Activated naive CD4-positive, alpha-beta T cell treated with anti-CD3 and anti-CD28 coated beads, Interleukin-2, amount 50 U/mL, for 72 hours (primary cell): Measurements from ENCODE around the gene PLAAT4. TPM values are rescaled to one million over a fixed set of nuclear protein-coding genes. Genes with fewer than 3 reads are reported as not detected.

ENCODE experiments used
- ATAC-seq, 2 donors: fragments of 150-1000 bp; cut with Tn5 transposase; 2 replicates each; pipeline ENCODE4 v1.10.0; 2021; ENCODE audit warnings: mild to moderate bottlenecking in 2 of 2, moderate library complexity in 2 of 2
- DNase-seq, 2 donors: peaks; one replicate each; pipeline ENCODE4 v3.0.0; 2021 to 2022; ENCODE audit warnings: low spot score in 2 of 2
- H3K27ac Mint-ChIP-seq, 2 donors: one replicate each; pipeline ENCODE4 v1.8.0; 2022; ENCODE audit warnings: mild to moderate bottlenecking in 2 of 2, mixed read lengths in 2 of 2
- H3K36me3 Mint-ChIP-seq, 2 donors: one replicate each; pipeline ENCODE4 v1.8.0; 2022; ENCODE audit warnings: mixed read lengths in 2 of 2
- H3K9me3 Mint-ChIP-seq, 2 donors: one replicate each; pipeline ENCODE4 v1.8.0; 2022; ENCODE audit warnings: mixed read lengths in 2 of 2
- total RNA-seq, 2 donors: library from RNA; stranded (reverse); gene quantifications; one replicate each; pipeline ENCODE4 v1.2.3, GENCODE V29; 2022

Gene PLAAT4
- total RNA-seq, 2 donors from 2014 or later, result 11.6 to 34.1 TPM

DNA sequence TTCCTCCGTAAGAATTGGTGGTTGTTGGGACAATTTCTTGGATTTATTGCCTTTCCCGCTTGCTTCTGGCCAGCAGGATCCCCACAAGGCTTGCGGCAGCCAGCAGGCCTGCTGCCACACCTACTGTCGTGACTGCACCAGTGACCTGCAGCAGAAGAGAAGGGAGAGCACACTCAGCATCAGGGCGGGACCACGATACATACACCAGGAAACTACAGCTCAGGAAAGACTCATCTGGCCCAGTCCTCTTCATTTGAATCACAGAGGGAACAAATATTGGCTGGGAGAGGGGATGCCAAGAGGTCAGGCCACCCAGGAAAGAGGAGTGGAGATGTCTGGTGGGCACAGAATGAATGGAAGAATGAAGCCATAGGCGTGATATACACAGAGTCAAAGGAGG is 16.3 kb downstream of the PLAAT4 start:
- no peak for ATAC-seq
- DNase-seq, result no peak
- no peaks in the 10 kb centered on the region for H3K9me3 Mint-ChIP-seq
- H3K27ac Mint-ChIP-seq, result peak overlapping the region; percentile 85 to 90
- H3K36me3 Mint-ChIP-seq, result no peaks in the 10 kb centered on the region

DNA sequence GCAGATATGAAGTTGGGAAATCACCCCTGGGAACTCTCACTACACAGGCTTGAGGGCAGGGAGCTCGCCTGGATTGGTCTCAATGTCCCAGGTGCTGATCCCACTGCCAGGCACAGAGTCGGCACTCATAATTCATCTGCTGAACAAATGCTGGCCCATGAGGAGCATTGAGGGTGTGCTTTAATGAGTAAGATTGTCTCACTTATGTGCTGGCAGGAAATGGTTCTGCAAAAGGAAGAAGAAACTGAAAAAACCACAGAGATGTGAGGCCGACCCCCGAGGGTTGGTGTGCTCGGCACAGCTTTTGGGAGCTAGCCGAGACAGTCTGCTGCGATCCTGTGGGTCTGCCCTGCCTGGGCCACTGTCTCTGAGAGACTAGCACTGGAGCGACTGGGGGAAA is 17.2 kb downstream of the PLAAT4 start:
- DNase-seq, result peak in 1 of 2 donors; percentile 47
- ATAC-seq, result peak; percentile 88 to 94
- no peaks in the 10 kb centered on the region for H3K36me3 Mint-ChIP-seq
- H3K9me3 Mint-ChIP-seq, result no peaks in the 10 kb centered on the region
- peak overlapping the region; percentile 85 to 96 for H3K27ac Mint-ChIP-seq

DNA sequence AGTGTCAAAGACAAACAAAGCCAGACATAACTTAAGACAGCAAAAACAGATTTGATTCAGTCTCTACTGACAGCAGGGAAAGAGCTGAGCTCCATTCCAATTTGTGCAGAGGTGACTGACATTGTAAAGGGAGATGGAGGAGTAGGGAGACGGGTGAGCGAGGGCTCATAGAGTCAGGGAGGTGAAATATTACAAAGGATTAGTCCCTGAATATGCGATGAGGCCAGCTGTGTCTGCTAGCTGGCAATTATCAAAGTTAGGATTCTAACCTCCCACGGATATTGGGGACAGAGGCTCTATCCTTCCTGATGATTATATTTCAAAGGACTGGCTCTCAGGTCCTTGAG is 18.2 kb downstream of the PLAAT4 start:
- DNase-seq (no peak), ATAC-seq (no peak)
- Mint-ChIP-seq H3K9me3 (no peaks in the 10 kb centered on the region), H3K36me3 (no peaks in the 10 kb centered on the region), H3K27ac (no peak overlapping the region)

DNA sequence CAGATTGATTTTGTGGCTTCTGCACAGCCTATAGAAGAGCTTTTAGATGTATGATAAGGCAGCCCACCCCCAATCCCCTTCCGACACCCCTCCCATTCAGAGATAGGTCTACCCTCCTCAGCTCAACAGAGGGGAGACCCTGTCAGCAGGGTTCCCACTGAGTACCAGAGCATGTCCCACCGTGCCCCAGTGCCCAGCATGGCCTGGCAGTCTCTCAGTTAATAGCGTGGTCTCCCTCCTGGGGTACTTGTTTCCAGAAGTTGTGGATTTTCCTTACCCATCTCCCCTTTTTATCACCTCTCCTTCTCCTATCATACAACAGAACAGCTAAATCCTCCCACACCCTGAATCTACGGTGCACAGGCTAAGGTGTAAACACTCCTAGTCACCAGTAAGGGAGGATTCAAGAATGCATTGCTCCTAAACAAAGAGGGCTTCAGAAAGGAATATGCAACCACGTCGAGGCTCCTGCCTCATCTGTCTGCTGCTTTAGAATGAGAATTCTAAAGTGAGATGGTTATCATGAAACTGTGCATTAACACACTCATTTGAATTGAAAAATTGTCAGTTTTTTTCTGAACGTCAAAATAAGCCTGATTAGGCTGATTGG is 19.9 kb downstream of the PLAAT4 start:
- DNase-seq, result no peak
- no peaks in the 10 kb centered on the region for H3K9me3 Mint-ChIP-seq
- ATAC-seq, result no peak
- no peaks in the 10 kb centered on the region for H3K36me3 Mint-ChIP-seq
- no peak overlapping the region for H3K27ac Mint-ChIP-seq

DNA sequence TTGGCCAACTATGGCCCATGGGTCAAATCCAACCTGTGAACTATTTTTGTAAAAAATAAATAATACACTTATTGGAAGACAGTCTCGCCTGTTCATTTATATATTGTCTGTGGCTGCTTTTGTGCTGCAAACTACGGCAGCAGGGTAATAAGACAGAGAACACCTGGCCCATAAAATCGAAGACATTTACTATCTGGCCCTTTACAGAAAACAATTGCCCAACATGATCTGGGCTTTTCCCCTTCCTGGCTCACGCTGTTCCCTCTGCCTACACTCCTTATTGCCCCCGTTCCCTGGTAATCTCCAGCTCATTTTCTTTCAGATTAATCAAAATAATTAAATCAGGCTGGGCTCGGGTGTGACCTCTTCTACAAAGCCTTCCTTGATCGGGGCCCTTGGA is 21.0 kb downstream of the PLAAT4 start:
- Mint-ChIP-seq H3K36me3 (no peaks in the 10 kb centered on the region), H3K9me3 (no peaks in the 10 kb centered on the region), H3K27ac (no peak overlapping the region)
- ATAC-seq (no peak), DNase-seq (no peak)

DNA sequence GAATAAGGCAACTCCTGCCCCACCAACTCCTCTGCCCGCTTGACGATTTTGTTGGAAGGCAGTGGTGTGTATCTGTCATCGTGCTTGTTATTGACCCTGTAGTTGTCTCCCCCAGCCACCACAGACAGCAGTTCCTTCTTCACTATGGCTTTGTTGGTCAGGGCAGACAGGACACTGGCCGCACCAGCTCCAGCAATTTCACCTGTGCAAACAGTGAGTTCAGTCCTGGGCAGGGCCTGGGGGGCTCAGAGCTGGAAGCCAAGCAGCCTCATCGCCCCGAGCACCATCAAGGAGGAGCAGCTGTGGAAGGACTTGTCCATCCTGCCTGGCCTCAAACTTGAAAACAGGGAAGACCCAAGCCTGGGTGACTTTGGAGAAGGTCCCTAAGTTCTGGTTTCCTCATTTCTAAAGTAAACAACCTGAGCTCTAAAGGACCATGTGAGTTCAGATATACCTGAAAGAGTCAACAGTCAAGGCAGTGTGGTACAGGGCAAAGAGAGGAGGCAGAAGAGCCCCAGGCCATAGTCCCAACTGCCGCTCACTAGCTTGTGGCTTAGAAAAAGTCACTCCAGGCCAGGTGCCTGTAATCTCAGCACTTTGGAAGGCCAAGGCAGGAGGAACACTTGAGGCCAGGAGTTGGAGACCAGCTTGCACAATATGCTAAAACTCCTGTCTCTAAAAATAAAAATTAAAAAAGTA is 22.0 kb downstream of the PLAAT4 start:
- ATAC-seq, result no peak
- no peaks in the 10 kb centered on the region for H3K9me3 Mint-ChIP-seq

DNA sequence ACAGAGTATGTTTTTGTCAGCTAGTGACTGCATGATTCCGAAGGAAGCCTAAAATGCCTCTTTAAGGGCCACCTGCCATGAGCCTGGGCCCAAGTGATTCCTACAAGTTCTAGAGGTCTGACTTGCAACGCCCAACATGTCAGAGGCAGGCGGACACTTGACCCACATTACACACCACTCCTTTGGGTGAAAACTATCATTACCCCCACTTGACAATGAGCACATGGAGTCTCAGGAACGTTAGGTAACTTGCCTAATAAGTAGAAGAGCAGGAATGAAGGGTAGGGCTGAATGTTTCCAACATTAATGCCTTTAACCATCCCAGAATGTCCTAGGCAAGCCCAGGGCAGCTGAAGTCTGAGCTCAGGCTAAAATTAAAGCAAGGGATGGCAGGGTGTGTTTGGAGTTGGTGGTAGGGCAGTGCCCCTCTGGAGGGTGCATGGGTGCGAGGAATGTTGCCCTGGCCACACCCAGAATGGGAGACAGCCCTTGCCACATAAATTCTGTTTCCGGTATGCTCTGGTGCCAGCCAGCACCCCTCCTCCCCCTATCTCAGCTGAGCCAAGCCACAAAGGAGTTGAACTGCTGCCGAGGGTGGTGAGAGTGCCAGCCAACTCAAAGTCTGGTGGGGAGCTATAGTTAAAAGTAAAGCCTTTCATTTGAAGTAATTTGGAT is 24.0 kb downstream of the PLAAT4 start:
- H3K27ac Mint-ChIP-seq, result no peak overlapping the region
- ATAC-seq, result no peak
- DNase-seq, result no peak
- H3K36me3 Mint-ChIP-seq, result no peaks in the 10 kb centered on the region
- H3K9me3 Mint-ChIP-seq, result no peaks in the 10 kb centered on the region

More for the DNA sequence above, 22.0 kb downstream of the PLAAT4 start:
- Mint-ChIP-seq H3K27ac (no peak overlapping the region), H3K36me3 (no peaks in the 10 kb centered on the region)
- no peak for DNase-seq

DNA sequence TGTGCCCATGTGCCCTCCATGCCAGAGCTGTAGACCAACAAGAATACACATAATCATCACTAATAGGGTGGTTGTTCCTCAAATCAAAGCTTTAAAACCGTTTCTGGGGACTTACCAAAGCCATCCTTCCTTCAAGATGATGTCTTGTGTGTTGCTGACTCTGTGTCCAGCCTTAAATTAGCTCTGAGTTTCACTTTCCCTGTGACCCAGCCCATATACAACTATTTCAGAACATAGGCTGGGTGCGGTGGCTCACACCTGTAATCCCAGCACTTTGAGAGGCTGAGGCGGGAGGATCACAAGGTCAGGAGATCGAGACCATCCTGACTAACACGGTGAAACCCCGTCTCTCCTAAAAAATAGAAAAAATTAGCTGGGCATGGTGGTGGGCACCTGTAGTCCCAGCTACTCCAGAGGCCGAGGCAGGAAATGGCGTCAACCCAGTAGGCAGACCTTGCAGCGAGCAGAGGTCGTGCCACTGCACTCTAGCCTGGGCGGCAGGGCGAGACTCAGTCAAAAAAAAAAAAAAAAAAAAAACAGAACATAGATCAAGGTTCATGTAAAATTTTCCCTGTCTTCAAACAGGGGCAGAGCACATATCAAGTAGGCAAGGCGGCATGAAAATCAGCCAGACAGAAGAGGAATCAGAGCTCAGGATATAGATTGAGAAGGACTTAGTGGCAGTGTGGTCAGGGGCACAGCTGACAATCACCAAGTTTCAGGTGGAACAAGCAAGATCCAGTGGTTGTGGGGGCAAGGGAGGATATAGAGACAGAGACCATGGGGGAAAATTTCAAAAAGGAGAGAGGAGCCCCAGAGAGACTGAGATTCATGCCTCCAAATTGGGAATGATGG is 26.8 kb downstream of the PLAAT4 start, which contains the start of gene PLAAT2:
Gene PLAAT2, minus strand, starts transcription at position 179 of the 855 bp plus-strand sequence. Its CDS starts 55 bp downstream, at position 124.
- no peaks in the 10 kb centered on the region for H3K36me3 Mint-ChIP-seq
- no peak for ATAC-seq
- no peak for DNase-seq
- peak within 1 kb of the TSS in 1 of 2 donors; percentile 44 for H3K27ac Mint-ChIP-seq
- H3K9me3 Mint-ChIP-seq, result no peaks in the 10 kb centered on the region

DNA sequence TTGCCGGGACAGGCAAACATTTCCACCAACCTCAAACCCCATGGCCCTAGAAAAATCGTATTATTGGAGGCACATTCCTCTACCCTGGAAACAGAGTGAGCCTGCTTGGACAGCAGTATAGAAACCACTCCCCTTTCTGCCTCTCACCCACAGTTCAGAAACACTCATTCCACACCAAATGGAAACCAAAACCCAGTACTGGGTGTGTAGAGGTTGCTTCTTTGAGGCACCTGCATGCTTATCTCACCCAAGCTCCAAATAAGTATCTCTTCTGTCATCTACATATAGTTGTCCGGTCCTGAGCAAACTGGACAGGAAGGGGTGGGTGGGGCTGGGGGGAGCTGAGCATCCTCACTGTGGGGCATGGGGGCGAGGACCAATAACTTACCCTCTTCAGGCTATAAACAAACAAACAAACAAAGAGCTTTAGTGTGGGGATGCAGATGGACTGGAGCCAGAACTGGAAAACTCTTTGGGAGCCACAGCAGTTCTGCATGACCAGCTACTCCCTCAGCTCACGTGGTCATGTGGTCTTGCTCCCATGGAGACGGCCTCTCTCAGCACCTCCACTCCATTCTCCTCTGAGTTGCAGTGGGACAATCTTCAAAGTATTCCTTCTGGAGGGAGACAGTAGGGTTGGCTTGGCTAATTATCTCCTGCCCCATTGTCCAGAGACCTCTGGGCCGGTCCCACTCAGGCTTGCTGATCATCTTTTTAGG is 27.6 kb downstream of the PLAAT4 start:
- no peaks in the 10 kb centered on the region for H3K9me3 Mint-ChIP-seq
- no peaks in the 10 kb centered on the region for H3K36me3 Mint-ChIP-seq
- ATAC-seq (peak; percentile 52 to 66), DNase-seq (peak in 1 of 2 donors; percentile 43)
- peak overlapping the region in 1 of 2 donors; percentile 44 for H3K27ac Mint-ChIP-seq

DNA sequence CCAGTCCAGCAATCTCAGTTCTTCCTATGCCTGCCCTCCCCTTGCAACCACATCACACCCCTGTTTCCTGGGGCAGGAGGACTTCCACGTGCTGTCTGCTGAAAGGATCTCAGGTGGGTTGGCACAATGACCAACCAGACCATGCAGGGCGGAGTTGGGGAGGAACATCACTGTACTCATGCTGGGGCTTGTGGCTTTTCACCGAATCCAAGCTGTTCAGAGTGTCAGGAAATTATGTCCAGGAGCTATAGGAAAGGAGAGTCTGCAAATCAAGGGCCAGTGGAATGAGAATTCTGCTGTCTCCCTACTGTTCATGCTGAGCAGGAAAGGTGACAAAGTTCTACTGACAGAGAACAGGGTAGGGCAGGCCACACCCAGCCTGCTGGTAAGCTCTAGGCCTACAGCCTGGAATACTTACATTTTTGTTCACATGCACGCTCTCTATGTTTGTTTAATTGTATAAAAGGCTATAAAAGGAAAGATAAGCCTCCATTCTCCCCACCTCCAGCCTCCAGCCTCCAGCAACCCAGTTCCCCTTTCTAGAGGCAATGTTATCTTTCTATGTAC is 28.3 kb downstream of the PLAAT4 start:
- ATAC-seq, result no peak

DNA sequence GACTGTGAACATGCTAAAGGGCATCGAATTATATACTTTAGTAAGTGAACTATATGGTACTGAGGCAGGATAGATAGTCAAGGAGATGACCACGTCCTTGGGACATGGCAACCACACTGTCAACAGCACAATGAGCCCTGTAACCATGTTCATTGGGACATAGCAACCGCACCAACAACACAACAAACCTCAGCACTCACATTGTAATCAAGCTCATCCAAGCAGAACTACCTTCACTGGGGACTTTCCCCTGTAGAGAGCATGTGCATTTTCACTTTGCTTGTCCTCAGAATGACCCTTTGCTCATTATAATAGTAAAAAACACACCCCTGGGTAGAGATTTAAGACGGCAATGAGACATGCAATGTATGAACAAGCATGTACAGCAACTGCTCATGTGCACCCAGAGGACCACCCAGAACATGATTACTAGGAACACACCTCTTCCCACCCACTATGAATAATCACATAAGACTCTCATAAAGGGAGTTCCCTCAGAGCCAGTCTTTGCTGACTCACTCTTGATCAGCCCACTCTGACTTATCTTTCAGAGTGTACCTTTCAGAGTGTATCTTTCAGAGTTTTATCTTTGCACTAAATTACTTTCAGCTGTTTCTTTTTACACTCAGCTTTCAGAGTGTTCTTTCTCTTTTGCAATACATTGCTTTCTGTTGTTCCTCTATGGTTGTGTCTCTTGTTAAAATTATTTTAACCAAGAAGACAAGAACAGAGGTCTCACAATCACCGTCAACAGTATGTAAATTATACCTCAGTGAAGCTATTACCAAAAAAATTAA is 30.6 kb downstream of the PLAAT4 start:
- DNase-seq, result peak in 1 of 2 donors; percentile 51
- no peaks in the 10 kb centered on the region for H3K36me3 Mint-ChIP-seq
- peak; percentile 88 to 90 for ATAC-seq
- H3K27ac Mint-ChIP-seq, result peak overlapping the region; percentile 95 to 96
- no peaks in the 10 kb centered on the region for H3K9me3 Mint-ChIP-seq

More for the DNA sequence above, 28.3 kb downstream of the PLAAT4 start:
- no peaks in the 10 kb centered on the region for H3K9me3 Mint-ChIP-seq
- no peaks in the 10 kb centered on the region for H3K36me3 Mint-ChIP-seq
- DNase-seq, result no peak
- H3K27ac Mint-ChIP-seq, result peak overlapping the region in 1 of 2 donors; percentile 20

DNA sequence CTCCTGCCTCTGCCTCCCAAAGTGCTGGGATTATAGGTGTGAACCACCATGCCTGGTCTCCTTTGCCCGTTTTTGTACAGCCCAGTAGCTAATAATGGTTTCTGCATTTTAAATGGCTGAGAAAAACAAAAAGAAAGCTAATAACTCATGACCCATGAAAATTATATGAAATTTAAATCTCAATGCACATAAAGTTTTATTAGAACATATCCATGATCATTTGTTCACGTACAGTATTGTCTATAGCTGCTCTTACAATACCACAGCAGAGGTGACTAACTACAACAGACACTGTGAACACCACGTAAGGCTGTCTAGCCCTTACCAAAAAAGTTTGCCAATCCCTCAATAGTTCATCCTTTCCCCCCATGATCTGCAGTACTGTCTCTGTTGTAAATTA is 33.0 kb downstream of the PLAAT4 start:
- peaks cover 4% of the 10 kb centered on the region in 2 donors for H3K9me3 Mint-ChIP-seq
- ATAC-seq, result no peak
- DNase-seq, result no peak
- no peak overlapping the region for H3K27ac Mint-ChIP-seq
- peaks cover 8 to 11% of the 10 kb centered on the region in 2 donors for H3K36me3 Mint-ChIP-seq

DNA sequence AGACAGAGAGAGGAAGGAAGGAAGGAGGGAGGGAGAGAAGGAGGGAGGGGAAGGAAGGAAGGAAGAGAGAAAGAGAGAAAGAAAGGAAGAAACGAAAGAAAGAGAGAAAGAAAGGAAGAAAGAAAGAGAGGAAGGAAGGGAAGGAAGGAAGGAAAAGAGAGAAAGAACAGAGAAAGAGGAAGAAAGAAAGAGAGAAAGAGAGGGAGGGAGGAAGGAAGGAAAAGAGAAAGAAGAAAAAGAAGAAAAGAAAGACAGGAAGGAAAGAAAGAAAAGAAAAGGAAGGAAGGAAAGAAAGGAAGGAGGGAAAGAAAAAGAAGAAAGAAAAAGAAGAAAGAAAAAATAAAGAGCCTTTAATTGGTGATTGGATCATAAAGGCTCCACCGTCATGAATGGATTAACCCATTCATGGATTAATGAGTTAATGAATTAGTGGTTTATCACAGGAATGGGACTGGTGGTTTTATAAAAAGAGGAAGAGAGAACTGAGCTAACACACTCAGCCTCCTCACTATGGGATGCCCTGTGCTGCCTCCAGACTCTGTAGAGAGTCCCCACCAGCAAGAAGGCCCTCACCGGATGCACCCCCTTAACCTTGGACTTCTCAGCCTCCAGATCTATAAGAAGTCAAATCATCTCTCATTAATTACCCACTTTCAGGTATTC is 35.5 kb downstream of the PLAAT4 start:
- H3K27ac Mint-ChIP-seq, result no peak overlapping the region
- peaks cover 4% of the 10 kb centered on the region in 2 donors for H3K9me3 Mint-ChIP-seq
- H3K36me3 Mint-ChIP-seq, result peaks cover 11% of the 10 kb centered on the region in 2 donors
- ATAC-seq (no peak), DNase-seq (no peak)

DNA sequence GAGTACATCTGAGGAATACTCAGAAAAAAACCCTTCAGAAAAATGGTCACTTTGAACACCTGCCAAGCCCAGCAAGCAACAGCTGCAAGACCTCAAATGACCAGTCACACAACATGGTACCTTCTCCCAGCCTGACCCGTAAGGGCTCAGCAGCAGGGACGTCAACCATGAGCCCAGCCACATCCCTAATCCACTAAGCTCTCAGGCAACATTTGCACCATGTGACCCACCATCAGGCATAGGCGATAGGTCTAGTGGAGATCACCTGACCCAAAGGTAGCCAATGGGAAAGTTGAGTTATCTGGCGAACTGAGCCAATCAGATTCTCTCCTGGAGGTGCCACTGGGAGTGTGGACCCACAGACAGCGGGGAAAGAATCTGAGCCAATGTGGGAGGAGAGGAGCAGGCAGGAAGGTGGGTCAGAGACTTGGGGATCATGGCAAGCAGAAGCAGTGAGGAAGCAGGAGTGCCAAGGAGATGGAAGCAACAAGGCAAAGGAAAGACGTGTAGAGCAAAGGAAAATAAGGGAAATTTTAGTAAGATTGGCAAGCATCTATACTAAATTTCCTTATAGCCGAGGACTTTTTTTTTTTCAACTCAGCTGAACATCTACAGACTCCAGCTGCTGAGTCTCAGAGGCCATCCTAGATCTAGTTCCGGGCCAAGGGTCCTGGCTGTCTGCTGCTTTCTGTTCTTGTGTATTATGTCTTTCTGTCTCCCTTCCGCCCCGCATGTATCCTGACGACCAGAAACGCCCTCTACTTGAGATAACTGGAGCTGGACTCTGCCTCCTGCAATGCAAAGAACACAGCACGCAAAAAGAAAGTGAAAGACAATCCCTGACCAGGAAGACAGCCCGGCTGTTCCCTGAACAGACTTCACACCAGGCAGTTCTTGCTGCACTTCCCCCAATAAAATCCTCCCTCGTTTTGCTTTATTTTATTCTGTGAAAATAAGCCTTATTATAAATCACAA is 37.6 kb downstream of the PLAAT4 start:
- DNase-seq (no peak), ATAC-seq (peak; percentile 61 to 89)
- Mint-ChIP-seq H3K9me3 (peaks cover 4% of the 10 kb centered on the region in 2 donors), H3K27ac (peak overlapping the region; percentile 81 to 85), H3K36me3 (peaks cover 11% of the 10 kb centered on the region in 2 donors)
